CD4-positive, alpha-beta T cell treated with Interleukin-12 subunit alpha and Interleukin-12 subunit beta, for 1 hour (primary cell): ENCODE measurements around the gene TOLLIP.

Experiments used
- DNase-seq: peaks from one replicate; pipeline ENCODE4 v3.0.0-alpha.2; 2020

The TOLLIP gene

GRCh38 chr11:1228101-1228821, 81.2 kb downstream of the TOLLIP start:
- no peak for DNase-seq

GRCh38 chr11:1227551-1228100, 81.8 kb downstream of the TOLLIP start:
- DNase-seq: no peak

- DNase-seq: no peak
Observed at GRCh38 chr11:1226986-1227550, 82.4 kb downstream of the TOLLIP start.

GRCh38 chr11:1226226-1226985, 83.0 kb downstream of the TOLLIP start:
- no peak for DNase-seq

GRCh38 chr11:1225386-1226225, 83.8 kb downstream of the TOLLIP start:
- DNase-seq: no peak

- DNase-seq: no peak
Observed at GRCh38 chr11:1224491-1225385, 84.7 kb downstream of the TOLLIP start.
